H1 (cell line): ENCODE measurements around the gene TTC32. TPM values are rescaled to one million over a fixed set of nuclear protein-coding genes. Genes with fewer than 3 reads are reported as not detected.
"Not testable (repeated sequence)": the region's sequence is repeated elsewhere in the genome, so short reads cannot be mapped to it uniquely, and the experiment has no call there.

Experiments used
- CTCF ChIA-PET: fragments of 300-600 bp; sonication (Branson Sonifier 250); formaldehyde crosslinking; loops from one replicate; lab custom pipeline; 2021; ENCODE audit not compliant: partially characterized antibody; lab: Charles Lee
- POLR2A ChIA-PET: fragments of 300-600 bp; sonication (Branson Sonifier 250); formaldehyde crosslinking; loops from one replicate; lab custom pipeline; 2021; ENCODE audit warnings: inconsistent platforms; ENCODE audit not compliant: partially characterized antibody; lab: Charles Lee
- DNase-seq, 2 experiments: peaks; one replicate each; pipeline versions ENCODE4 v3.0.0 to v3.0.0-alpha.2; 2010 to 2022; ENCODE audit warnings: low spot score in 2 of 2, low read depth in 1 of 2, mixed read lengths in 1 of 2
- FAIRE-seq: peaks from 2 replicates; lab custom pipeline; 2011; peaks lifted over from hg19 to GRCh38; lab: Jason Lieb, UNC
- H2AFZ ChIP-seq: 2 replicates; pipeline ENCODE4 v1.8.1; 2012; ENCODE audit warnings: low read length, inconsistent platforms
- H2AK5ac ChIP-seq: 2 replicates; pipeline ENCODE4 v1.6.1; 2013; ENCODE audit warnings: low read depth, low read length
- H2BK120ac ChIP-seq: replicated peaks from 2 replicates; pipeline ENCODE3; 2013; ENCODE audit warnings: low read depth, low read length, inconsistent platforms
- H2BK12ac ChIP-seq: 2 replicates; pipeline ENCODE4 v1.6.1; 2013; ENCODE audit warnings: low read depth, low read length
- H2BK15ac ChIP-seq: 2 replicates; pipeline ENCODE4 v1.6.1; 2013; ENCODE audit warnings: low read length
- H2BK20ac ChIP-seq: 2 replicates; pipeline ENCODE4 v1.6.1; 2013; ENCODE audit warnings: low read length
- H2BK5ac ChIP-seq: 2 replicates; pipeline ENCODE4 v1.6.1; 2013; ENCODE audit warnings: low read depth, low read length
- H3K14ac ChIP-seq: 2 replicates; pipeline ENCODE4 v1.6.1; 2013; ENCODE audit warnings: inconsistent platforms; ENCODE audit not compliant: insufficient read length
- H3K18ac ChIP-seq: 2 replicates; pipeline ENCODE4 v1.6.1; 2013; ENCODE audit warnings: low read length; ENCODE audit errors: extremely low read depth
- H3K23ac ChIP-seq: 2 replicates; pipeline ENCODE4 v1.6.1; 2013; ENCODE audit warnings: inconsistent platforms; ENCODE audit not compliant: insufficient read length
- H3K23me2 ChIP-seq: 2 replicates; pipeline ENCODE4 v1.6.1; 2013; ENCODE audit warnings: low read depth, low read length
- H3K27ac ChIP-seq: 2 replicates; pipeline ENCODE4 v1.6.1; 2011; ENCODE audit warnings: low read depth, low read length, inconsistent platforms
- H3K27me3 ChIP-seq, 4 experiments: replicated peaks in 1 of 4; 1 replicate in 1 of 4; 2 replicates in 3 of 4; pipeline versions ENCODE4 v1.6.1 to v1.8.1; 2011 to 2013; ENCODE audit warnings: low read length in 3 of 4, mild to moderate bottlenecking in 3 of 4, inconsistent platforms in 2 of 4, mixed read lengths in 2 of 4, moderate library complexity in 1 of 4; ENCODE audit not compliant: control insufficient read depth in 3 of 4, insufficient read depth in 3 of 4; ENCODE audit errors: extremely low read depth in 1 of 4
- H3K36me3 ChIP-seq, 4 experiments: 2 replicates each; pipeline versions ENCODE4 v1.6.1 to v1.8.1; 2011 to 2013; ENCODE audit warnings: mild to moderate bottlenecking in 4 of 4, low read length in 3 of 4, moderate library complexity in 2 of 4, control low read depth in 1 of 4, inconsistent platforms in 1 of 4; ENCODE audit not compliant: insufficient read depth in 4 of 4, control insufficient read depth in 2 of 4
- H3K4ac ChIP-seq: replicated peaks from 2 replicates; pipeline ENCODE3; 2013; ENCODE audit warnings: low read length, low read depth, mixed read lengths, inconsistent platforms; ENCODE audit not compliant: insufficient read length
- H3K4me1 ChIP-seq, 4 experiments: replicated peaks in 1 of 4; 1 replicate in 1 of 4; 2 replicates in 3 of 4; pipeline versions ENCODE4 v1.6.1 to v1.8.1; 2011 to 2013; ENCODE audit warnings: low read length in 3 of 4, inconsistent platforms in 2 of 4, mixed read lengths in 1 of 4; ENCODE audit not compliant: insufficient read depth in 4 of 4, control insufficient read depth in 3 of 4
- H3K4me2 ChIP-seq, 2 experiments: 2 replicates each; pipeline versions ENCODE4 v1.6.1 to v1.8.1; 2011 to 2013; ENCODE audit warnings: low read depth in 2 of 2, low read length in 2 of 2, control low read depth in 1 of 2, inconsistent platforms in 1 of 2, mild to moderate bottlenecking in 1 of 2; ENCODE audit not compliant: insufficient read depth in 1 of 2
- H3K4me3 ChIP-seq, 4 experiments: fragments of 200-600, 300-600 bp in 1 of 4; sonication (generic), shearing (Covaris generic), sonication (Bioruptor Twin) in 1 of 4; 2 replicates each; pipeline versions ENCODE4 v1.5.1 to v1.8.1; 2011 to 2016; ENCODE audit warnings: low read length in 4 of 4, low read depth in 3 of 4, control low read depth in 2 of 4, inconsistent platforms in 2 of 4, mild to moderate bottlenecking in 2 of 4, mixed read lengths in 1 of 4, moderate library complexity in 1 of 4; ENCODE audit not compliant: insufficient read depth in 2 of 4; ENCODE audit errors: extremely low read depth in 1 of 4
- H3K56ac ChIP-seq: replicated peaks from 2 replicates; pipeline ENCODE3; 2013; ENCODE audit warnings: low read depth, mild to moderate bottlenecking, mixed read lengths, low read length, inconsistent platforms; ENCODE audit not compliant: insufficient read length
- H3K79me1 ChIP-seq: 2 replicates; pipeline ENCODE4 v1.6.1; 2013; ENCODE audit warnings: low read depth, low read length, control low read depth
- H3K79me2 ChIP-seq, 2 experiments: 2 replicates each; pipeline versions ENCODE4 v1.6.1 to v1.8.1; 2012 to 2013; ENCODE audit warnings: low read length in 2 of 2, mild to moderate bottlenecking in 2 of 2, inconsistent platforms in 1 of 2; ENCODE audit not compliant: insufficient read depth in 2 of 2, control insufficient read depth in 1 of 2
- H3K9ac ChIP-seq, 4 experiments: replicated peaks in 1 of 4; 1 replicate in 1 of 4; 2 replicates in 3 of 4; pipeline versions ENCODE4 v1.6.1 to v1.8.1; 2011 to 2013; ENCODE audit warnings: low read depth in 3 of 4, low read length in 3 of 4, control low read depth in 2 of 4, mild to moderate bottlenecking in 2 of 4, moderate library complexity in 2 of 4, inconsistent platforms in 1 of 4; ENCODE audit errors: extremely low read depth in 1 of 4
- H3K9me3 ChIP-seq, 2 experiments: 2 replicates each; pipeline versions ENCODE4 v1.6.1 to v1.8.1; 2012 to 2013; ENCODE audit warnings: mild to moderate bottlenecking in 2 of 2, moderate library complexity in 2 of 2, control low read depth in 1 of 2, inconsistent platforms in 1 of 2, low read depth in 1 of 2, low read length in 1 of 2, mixed read lengths in 1 of 2; ENCODE audit not compliant: insufficient read depth in 2 of 2
- H4K20me1 ChIP-seq, 2 experiments: replicated peaks in 1 of 2; 2 replicates each; pipeline versions ENCODE3 to v1.8.1; 2011 to 2013; ENCODE audit warnings: inconsistent platforms in 2 of 2, low read length in 2 of 2, mild to moderate bottlenecking in 1 of 2; ENCODE audit not compliant: insufficient read depth in 2 of 2, control insufficient read depth in 1 of 2
- H4K5ac ChIP-seq: 2 replicates; pipeline ENCODE4 v1.6.1; 2013; ENCODE audit warnings: low read length, low read depth, mixed read lengths, inconsistent platforms; ENCODE audit not compliant: insufficient read length
- H4K8ac ChIP-seq: 2 replicates; pipeline ENCODE4 v1.8.0; 2013; ENCODE audit warnings: mild to moderate bottlenecking, moderate library complexity, low read length, inconsistent platforms; ENCODE audit not compliant: insufficient read depth; ENCODE audit errors: extremely low read depth
- H4K91ac ChIP-seq: replicated peaks from 2 replicates; pipeline ENCODE3; 2013; ENCODE audit warnings: low read length, mixed read lengths, inconsistent platforms; ENCODE audit not compliant: insufficient read length
- WGBS, 2 experiments: shearing (Covaris generic) in 1 of 2; methylation state at CpG; one replicate each; pipeline versions ENCODE4 v1.1.6 to v1.1.7; 2013 to 2015; ENCODE audit warnings: low lambda C conversion rate in 2 of 2, mixed read lengths in 2 of 2, inconsistent platforms in 1 of 2, low coverage in 1 of 2, missing lambda C conversion rate in 1 of 2; ENCODE audit not compliant: insufficient replicate concordance in 2 of 2, insufficient coverage in 1 of 2, insufficient read length in 1 of 2; ENCODE audit errors: extremely low coverage in 1 of 2, missing lambda C conversion rate in 1 of 2; 5-methylcytosine and 5-hydroxymethylcytosine counted together
- polyA plus RNA-seq, 7 experiments: library from polyadenylated mRNA; depleted of rRNA in 3 of 7; stranded (reverse) in 5 of 7; unstranded in 2 of 7; fragments of >200 nt in 5 of 7; fragments of 200-250 nt in 2 of 7; gene quantifications; 1 replicate in 5 of 7; 2 replicates in 1 of 7; 4 replicates in 1 of 7; pipeline versions ENCODE4 v1.2.1 to v1.2.3, GENCODE V29; 2011 to 2013; ENCODE audit warnings: missing spikeins in 2 of 7, mixed read lengths in 2 of 7
- total RNA-seq: library from RNA; stranded (reverse); fragmentation: NEBNext Ultra II Directional; extraction: Animal tissue kit (Norgen Biotek cat#: 25700); gene quantifications from 2 replicates; pipeline ENCODE4 v1.2.1, GENCODE V29; 2021

TTC32 gene
- total and polyA plus RNA-seq, 2 of the 8 experiments (the other 6 are each of a cell fraction or from before 2014, with no cell fraction given) = 6.8 to 8.7 TPM

- H2BK120ac ChIP-seq, H4K8ac ChIP-seq, POLR2A ChIA-PET, H4K5ac ChIP-seq, H3K79me2 ChIP-seq, H2BK20ac ChIP-seq, H3K9ac ChIP-seq, H3K27ac ChIP-seq, H3K4me3 ChIP-seq, H2AFZ ChIP-seq, H3K23ac ChIP-seq, DNase-seq, H2AK5ac ChIP-seq, H3K14ac ChIP-seq, H3K18ac ChIP-seq, H3K79me1 ChIP-seq, H3K4me2 ChIP-seq, H3K9me3 ChIP-seq, H3K4ac ChIP-seq, H3K36me3 ChIP-seq, H3K23me2 ChIP-seq, H2BK15ac ChIP-seq, H4K91ac ChIP-seq, FAIRE-seq, H3K4me1 ChIP-seq, H2BK12ac ChIP-seq, H4K20me1 ChIP-seq, H3K56ac ChIP-seq, H3K27me3 ChIP-seq, H2BK5ac ChIP-seq, CTCF ChIA-PET: not testable (repeated sequence)
- 84% methylated on average over 4 of the region's 4 CpGs; no CpG with 5 or more reads in 1 of the 2 experiments for WGBS, 2 experiments
Measured at GRCh38 chr2:19891971-19892370, 9.8 kb downstream of the TTC32 start.
